ENCODE data around the gene ACIN1. TPM values are rescaled to one million over a fixed set of nuclear protein-coding genes. Genes with fewer than 3 reads are reported as not detected.

ACIN1 gene
- total and polyA plus RNA-seq, 9 of the 15 experiments (the other 6 are each of a cell fraction or from before 2014, with no cell fraction given), result 5.0 to 196 (median 129) TPM

- TF ChIP-seq YY1 (IDR thresholded peaks at IDR 0.05; ENCODE audit: borderline replicate concordance in 1 of 3, control insufficient read depth in 1 of 3, extremely low read depth in 1 of 3, insufficient read depth in 3 of 3, insufficient read length in 1 of 3, insufficient replicate concordance in 2 of 3, low read depth in 1 of 3, low read length in 2 of 3) (peak in 2 of 3 experiments; percentile 25 to 71), ZNF639 (CRISPR knock-in tag; conservative IDR thresholded peaks at IDR 0.05 in 1 of 2, IDR thresholded peaks at IDR 0.05 in 1 of 2) (no peak), SIN3B (IDR thresholded peaks at IDR 0.05; ENCODE audit: low read depth) (no peak; the same call in 1 of the 2 replicates), ELK1 (CRISPR knock-in tag; IDR thresholded peaks at IDR 0.05) (no peak), ZNF764 (CRISPR knock-in tag; IDR thresholded peaks at IDR 0.05; ENCODE audit: low read depth) (no peak), RBM25 (IDR thresholded peaks at IDR 0.05; ENCODE audit: low read depth, low read length, severe bottlenecking) (no peak), PHTF2 (CRISPR knock-in tag; IDR thresholded peaks at IDR 0.05) (no peak), ZNF165 (CRISPR knock-in tag; IDR thresholded peaks at IDR 0.05; ENCODE audit: borderline replicate concordance) (no peak), EP400 (IDR thresholded peaks at IDR 0.05) (0 out of 2 replicates have a peak, but pooled peaks have one; percentile 43), ZNF24 (IDR thresholded peaks at IDR 0.05) (peak; percentile 63; the same call in 1 of the 2 replicates), ZC3H11A (IDR thresholded peaks at IDR 0.05; ENCODE audit: low read depth, low read length) (no peak), ZNF75A (CRISPR knock-in tag; IDR thresholded peaks at IDR 0.05) (no peak), ZBTB43 (CRISPR knock-in tag; IDR thresholded peaks at IDR 0.05) (no peak), FOSL1 (tag; conservative IDR thresholded peaks at IDR 0.05) (peak; percentile 38; the same call in 1 of the 2 replicates), NFE2 (IDR thresholded peaks at IDR 0.05; ENCODE audit: low read depth) (no peak), RUNX1 (IDR thresholded peaks at IDR 0.05; ENCODE audit: low read depth) (0 out of 2 replicates have a peak, but pooled peaks have one; percentile 24), ZNF696 (CRISPR knock-in tag; conservative IDR thresholded peaks at IDR 0.05) (no peak), ZHX1 (conservative IDR thresholded peaks at IDR 0.05; ENCODE audit: low read length) (no peak)
Observed at GRCh38 chr14:23120541-23121251, 25.8 kb upstream of the ACIN1 start (continued).

Data from K562 (cell line).